GM23338 (cell line): ENCODE measurements around the gene ADPRHL1. TPM values are rescaled to one million over a fixed set of nuclear protein-coding genes. Genes with fewer than 3 reads are reported as not detected.
A peak's percentile ranks its signal among the peaks of the same experiment; 100 is the strongest.

Experiments used
- ATAC-seq: fragments of 200-7000 bp; cut with Tn5 transposase; 3 replicates; pipeline ENCODE4 v1.9.1; 2020
- DNase-seq: peaks from one replicate; pipeline ENCODE4 v3.0.0-alpha.2; 2015; ENCODE audit warnings: low spot score
- H2AFZ ChIP-seq: fragments of 200-600 bp; sonication (generic); 2 replicates; pipeline ENCODE4 v1.8.0; 2016; ENCODE audit warnings: antibody characterized with exemption, mild to moderate bottlenecking, moderate library complexity
- H3F3A ChIP-seq: fragments of 200-600 bp; sonication (generic); replicated peaks from 2 replicates; pipeline ENCODE4 v1.8.0; 2017; ENCODE audit warnings: antibody characterized with exemption, mixed run types, low read depth
- H3K27ac ChIP-seq: fragments of 200-600 bp; sonication (generic); 2 replicates; pipeline ENCODE4 v1.6.1; 2016; ENCODE audit warnings: low read depth
- H3K27me3 ChIP-seq: fragments of 200-600 bp; sonication (generic); 2 replicates; pipeline ENCODE4 v1.8.0; 2016; ENCODE audit warnings: mild to moderate bottlenecking, mixed run types, moderate library complexity; ENCODE audit not compliant: insufficient read depth
- H3K36me3 ChIP-seq: fragments of 200-600 bp; sonication (generic); 2 replicates; pipeline ENCODE4 v1.8.0; 2016; ENCODE audit warnings: mild to moderate bottlenecking; ENCODE audit not compliant: insufficient read depth
- H3K4me1 ChIP-seq: fragments of 200-600 bp; sonication (generic); 2 replicates; pipeline ENCODE4 v1.8.0; 2016; ENCODE audit warnings: mild to moderate bottlenecking, moderate library complexity; ENCODE audit not compliant: insufficient read depth
- H3K4me2 ChIP-seq: fragments of 200-600 bp; sonication (generic); 2 replicates; pipeline ENCODE4 v1.7.1; 2017; ENCODE audit warnings: mixed run types
- H3K4me3 ChIP-seq: fragments of 200-600 bp; sonication (generic); 2 replicates; pipeline ENCODE4 v1.6.1; 2016; ENCODE audit warnings: mixed run types
- H3K79me2 ChIP-seq: fragments of 200-600 bp; sonication (generic); replicated peaks from 2 replicates; pipeline ENCODE4 v1.8.0; 2017; ENCODE audit warnings: mild to moderate bottlenecking; ENCODE audit not compliant: insufficient read depth
- H3K9me2 ChIP-seq: fragments of 200-600 bp; sonication (generic); 2 replicates; pipeline ENCODE4 v1.8.0; 2017; ENCODE audit not compliant: insufficient read depth
- H4K20me1 ChIP-seq: fragments of 200-600 bp; sonication (generic); replicated peaks from 2 replicates; pipeline ENCODE4 v1.8.0; 2017; ENCODE audit warnings: mild to moderate bottlenecking; ENCODE audit not compliant: insufficient read depth
- H3K27ac Mint-ChIP-seq: 2 replicates; pipeline ENCODE4 v1.8.0; 2020; ENCODE audit warnings: inconsistent platforms, mild to moderate bottlenecking, moderate library complexity, mixed read lengths
- H3K27me3 Mint-ChIP-seq: 3 replicates; pipeline ENCODE4 v1.8.0; 2022; ENCODE audit warnings: low read depth, mild to moderate bottlenecking, moderate library complexity, mixed read lengths, inconsistent platforms; ENCODE audit not compliant: insufficient read depth, poor library complexity
- H3K36me3 Mint-ChIP-seq: 3 replicates; pipeline ENCODE4 v1.8.0; 2021; ENCODE audit warnings: low read depth, mild to moderate bottlenecking, inconsistent platforms, moderate library complexity, mixed read lengths
- H3K4me1 Mint-ChIP-seq: 3 replicates; pipeline ENCODE4 v1.8.0; 2020; ENCODE audit warnings: mild to moderate bottlenecking, inconsistent platforms, mixed read lengths
- H3K4me3 Mint-ChIP-seq: 3 replicates; pipeline ENCODE4 v1.8.0; 2021; ENCODE audit warnings: moderate library complexity, mild to moderate bottlenecking, inconsistent platforms, mixed read lengths
- H3K9me3 Mint-ChIP-seq: 3 replicates; pipeline ENCODE4 v1.8.0; 2020; ENCODE audit warnings: moderate library complexity, mild to moderate bottlenecking, inconsistent platforms, mixed read lengths
- CREB1 ChIP-seq: fragments of 250-450 bp; sonication (Bioruptor Pico); IDR thresholded peaks from 2 replicates; pipeline ENCODE4 v1.5.0; 2020; ENCODE audit warnings: low read depth, mild to moderate bottlenecking, moderate library complexity
- EZH2 ChIP-seq: fragments of 200-600 bp; sonication (generic); IDR thresholded peaks from one replicate; pipeline ENCODE4 v1.8.0; 2017; ENCODE audit warnings: antibody characterized with exemption, mild to moderate bottlenecking, low read depth; ENCODE audit not compliant: unreplicated experiment
- EZH2phosphoT487 ChIP-seq: fragments of 200-600 bp; sonication (generic); IDR thresholded peaks from one replicate; pipeline ENCODE4 v1.8.1; 2018; ENCODE audit warnings: antibody characterized with exemption; ENCODE audit not compliant: unreplicated experiment
- JUNB ChIP-seq: IDR thresholded peaks from one replicate; pipeline ENCODE4 v1.6.1; 2016; ENCODE audit warnings: antibody characterized with exemption; ENCODE audit not compliant: unreplicated experiment
- STAT1 ChIP-seq: IDR thresholded peaks from one replicate; pipeline ENCODE4 v1.6.1; 2016; ENCODE audit warnings: antibody characterized with exemption; ENCODE audit not compliant: unreplicated experiment
- ZNF114 ChIP-seq: fragments of 250-450 bp; sonication (Bioruptor Pico); IDR thresholded peaks from 2 replicates; pipeline ENCODE4 v1.5.0; 2020; ENCODE audit warnings: mild to moderate bottlenecking, moderate library complexity
- ZNF331 ChIP-seq: fragments of 250-450 bp; sonication (Bioruptor Pico); IDR thresholded peaks from 2 replicates; pipeline ENCODE4 v1.5.0; 2020; ENCODE audit warnings: low read depth, mild to moderate bottlenecking, moderate library complexity
- polyA plus RNA-seq: library from polyadenylated mRNA; unstranded; fragments of >200 nt; fragmentation: Nextera tagmentation; extraction: Ambion mirVana; gene quantifications from 2 replicates; pipeline ENCODE4 v1.2.1, GENCODE V29; 2016
- total RNA-seq: library from RNA; depleted of rRNA; stranded (reverse); fragments of >200 nt; shearing (Covaris generic); gene quantifications from 2 replicates; pipeline ENCODE4 v1.2.3, GENCODE V29; 2014
- TF ChIP-seq, protein P1 (sequence below): IDR thresholded peaks from one replicate; pipeline ENCODE4 v1.6.1; 2018; ENCODE audit warnings: antibody characterized with exemption; ENCODE audit not compliant: unreplicated experiment
- TF ChIP-seq, protein P2 (sequence below): fragments of 250-450 bp; sonication (Bioruptor Pico); IDR thresholded peaks from 2 replicates; pipeline ENCODE4 v1.5.0; 2020; ENCODE audit warnings: mild to moderate bottlenecking, moderate library complexity

ADPRHL1 gene
- total and polyA plus RNA-seq, 2 experiments from 2014 or later: 0.80 to 1.0 TPM

DNA sequence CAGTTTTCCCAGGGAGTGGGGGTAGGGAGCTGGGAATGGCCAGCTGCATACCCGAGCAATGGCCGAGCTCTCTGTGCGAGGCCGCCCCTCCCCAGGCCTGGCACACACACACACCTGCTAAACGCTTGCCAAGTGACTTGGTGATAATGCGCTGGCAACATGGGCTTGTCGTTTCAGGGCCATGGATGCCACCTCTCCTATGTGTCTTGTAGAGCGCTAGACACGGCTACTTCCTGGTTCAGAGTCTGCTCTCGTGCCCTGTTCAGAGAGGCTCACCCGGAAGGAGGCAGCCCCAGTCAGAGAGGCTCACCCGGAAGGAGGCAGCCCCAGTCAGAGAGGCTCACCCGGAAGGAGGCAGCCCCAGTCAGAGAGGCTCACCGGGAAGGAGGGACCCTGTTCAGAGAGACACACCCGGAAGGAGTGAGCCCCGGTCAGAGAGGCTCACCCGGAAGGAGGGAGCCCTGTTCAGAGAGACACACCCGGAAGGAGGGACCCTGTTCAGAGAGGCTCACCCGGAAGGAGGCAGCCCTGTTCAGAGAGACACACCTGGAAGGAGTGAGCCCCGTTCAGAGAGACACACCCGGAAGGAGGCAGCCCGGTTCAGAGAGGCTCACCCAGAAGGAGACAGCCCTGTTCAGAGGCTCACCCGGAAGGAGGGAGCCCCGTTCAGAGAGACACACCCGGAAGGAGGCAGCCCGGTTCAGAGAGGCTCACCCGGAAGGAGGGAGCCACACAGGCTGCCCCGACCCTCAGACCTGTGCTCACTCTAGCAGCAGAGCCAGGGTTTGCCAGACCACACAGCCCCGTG lies 4.2 kb downstream of the ADPRHL1 start:
- H3K4me3 Mint-ChIP-seq: no peak overlapping the region
- H3K9me3 Mint-ChIP-seq: no peaks in the 10 kb centered on the region; the same call in 2 of the 3 replicates
- Histone ChIP-seq H3K36me3 (no peaks in the 10 kb centered on the region), H3K27ac (no peak overlapping the region), H3K9me2 (no peaks in the 10 kb centered on the region), H3K4me2 (no peak overlapping the region), H3K4me1 (no peaks in the 10 kb centered on the region), H3K27me3 (no peaks in the 10 kb centered on the region), H4K20me1 (no peaks in the 10 kb centered on the region), H2AFZ (no peak overlapping the region), H3F3A (peaks cover 11% of the 10 kb centered on the region; the same call in 1 of the 2 replicates), H3K4me3 (no peak overlapping the region), H3K79me2 (no peaks in the 10 kb centered on the region)
- H3K36me3 Mint-ChIP-seq: peaks cover 13% of the 10 kb centered on the region
- ATAC-seq: no peak; the same call in 2 of the 3 replicates
- TF ChIP-seq EZH2: no peak
- no peak for TF ChIP-seq CREB1
- no peak for TF ChIP-seq STAT1
- TF ChIP-seq, protein P1, sequence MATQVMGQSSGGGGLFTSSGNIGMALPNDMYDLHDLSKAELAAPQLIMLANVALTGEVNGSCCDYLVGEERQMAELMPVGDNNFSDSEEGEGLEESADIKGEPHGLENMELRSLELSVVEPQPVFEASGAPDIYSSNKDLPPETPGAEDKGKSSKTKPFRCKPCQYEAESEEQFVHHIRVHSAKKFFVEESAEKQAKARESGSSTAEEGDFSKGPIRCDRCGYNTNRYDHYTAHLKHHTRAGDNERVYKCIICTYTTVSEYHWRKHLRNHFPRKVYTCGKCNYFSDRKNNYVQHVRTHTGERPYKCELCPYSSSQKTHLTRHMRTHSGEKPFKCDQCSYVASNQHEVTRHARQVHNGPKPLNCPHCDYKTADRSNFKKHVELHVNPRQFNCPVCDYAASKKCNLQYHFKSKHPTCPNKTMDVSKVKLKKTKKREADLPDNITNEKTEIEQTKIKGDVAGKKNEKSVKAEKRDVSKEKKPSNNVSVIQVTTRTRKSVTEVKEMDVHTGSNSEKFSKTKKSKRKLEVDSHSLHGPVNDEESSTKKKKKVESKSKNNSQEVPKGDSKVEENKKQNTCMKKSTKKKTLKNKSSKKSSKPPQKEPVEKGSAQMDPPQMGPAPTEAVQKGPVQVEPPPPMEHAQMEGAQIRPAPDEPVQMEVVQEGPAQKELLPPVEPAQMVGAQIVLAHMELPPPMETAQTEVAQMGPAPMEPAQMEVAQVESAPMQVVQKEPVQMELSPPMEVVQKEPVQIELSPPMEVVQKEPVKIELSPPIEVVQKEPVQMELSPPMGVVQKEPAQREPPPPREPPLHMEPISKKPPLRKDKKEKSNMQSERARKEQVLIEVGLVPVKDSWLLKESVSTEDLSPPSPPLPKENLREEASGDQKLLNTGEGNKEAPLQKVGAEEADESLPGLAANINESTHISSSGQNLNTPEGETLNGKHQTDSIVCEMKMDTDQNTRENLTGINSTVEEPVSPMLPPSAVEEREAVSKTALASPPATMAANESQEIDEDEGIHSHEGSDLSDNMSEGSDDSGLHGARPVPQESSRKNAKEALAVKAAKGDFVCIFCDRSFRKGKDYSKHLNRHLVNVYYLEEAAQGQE: no peak
- no peak for TF ChIP-seq JUNB
- TF ChIP-seq ZNF114: no peak
- TF ChIP-seq, protein P2, sequence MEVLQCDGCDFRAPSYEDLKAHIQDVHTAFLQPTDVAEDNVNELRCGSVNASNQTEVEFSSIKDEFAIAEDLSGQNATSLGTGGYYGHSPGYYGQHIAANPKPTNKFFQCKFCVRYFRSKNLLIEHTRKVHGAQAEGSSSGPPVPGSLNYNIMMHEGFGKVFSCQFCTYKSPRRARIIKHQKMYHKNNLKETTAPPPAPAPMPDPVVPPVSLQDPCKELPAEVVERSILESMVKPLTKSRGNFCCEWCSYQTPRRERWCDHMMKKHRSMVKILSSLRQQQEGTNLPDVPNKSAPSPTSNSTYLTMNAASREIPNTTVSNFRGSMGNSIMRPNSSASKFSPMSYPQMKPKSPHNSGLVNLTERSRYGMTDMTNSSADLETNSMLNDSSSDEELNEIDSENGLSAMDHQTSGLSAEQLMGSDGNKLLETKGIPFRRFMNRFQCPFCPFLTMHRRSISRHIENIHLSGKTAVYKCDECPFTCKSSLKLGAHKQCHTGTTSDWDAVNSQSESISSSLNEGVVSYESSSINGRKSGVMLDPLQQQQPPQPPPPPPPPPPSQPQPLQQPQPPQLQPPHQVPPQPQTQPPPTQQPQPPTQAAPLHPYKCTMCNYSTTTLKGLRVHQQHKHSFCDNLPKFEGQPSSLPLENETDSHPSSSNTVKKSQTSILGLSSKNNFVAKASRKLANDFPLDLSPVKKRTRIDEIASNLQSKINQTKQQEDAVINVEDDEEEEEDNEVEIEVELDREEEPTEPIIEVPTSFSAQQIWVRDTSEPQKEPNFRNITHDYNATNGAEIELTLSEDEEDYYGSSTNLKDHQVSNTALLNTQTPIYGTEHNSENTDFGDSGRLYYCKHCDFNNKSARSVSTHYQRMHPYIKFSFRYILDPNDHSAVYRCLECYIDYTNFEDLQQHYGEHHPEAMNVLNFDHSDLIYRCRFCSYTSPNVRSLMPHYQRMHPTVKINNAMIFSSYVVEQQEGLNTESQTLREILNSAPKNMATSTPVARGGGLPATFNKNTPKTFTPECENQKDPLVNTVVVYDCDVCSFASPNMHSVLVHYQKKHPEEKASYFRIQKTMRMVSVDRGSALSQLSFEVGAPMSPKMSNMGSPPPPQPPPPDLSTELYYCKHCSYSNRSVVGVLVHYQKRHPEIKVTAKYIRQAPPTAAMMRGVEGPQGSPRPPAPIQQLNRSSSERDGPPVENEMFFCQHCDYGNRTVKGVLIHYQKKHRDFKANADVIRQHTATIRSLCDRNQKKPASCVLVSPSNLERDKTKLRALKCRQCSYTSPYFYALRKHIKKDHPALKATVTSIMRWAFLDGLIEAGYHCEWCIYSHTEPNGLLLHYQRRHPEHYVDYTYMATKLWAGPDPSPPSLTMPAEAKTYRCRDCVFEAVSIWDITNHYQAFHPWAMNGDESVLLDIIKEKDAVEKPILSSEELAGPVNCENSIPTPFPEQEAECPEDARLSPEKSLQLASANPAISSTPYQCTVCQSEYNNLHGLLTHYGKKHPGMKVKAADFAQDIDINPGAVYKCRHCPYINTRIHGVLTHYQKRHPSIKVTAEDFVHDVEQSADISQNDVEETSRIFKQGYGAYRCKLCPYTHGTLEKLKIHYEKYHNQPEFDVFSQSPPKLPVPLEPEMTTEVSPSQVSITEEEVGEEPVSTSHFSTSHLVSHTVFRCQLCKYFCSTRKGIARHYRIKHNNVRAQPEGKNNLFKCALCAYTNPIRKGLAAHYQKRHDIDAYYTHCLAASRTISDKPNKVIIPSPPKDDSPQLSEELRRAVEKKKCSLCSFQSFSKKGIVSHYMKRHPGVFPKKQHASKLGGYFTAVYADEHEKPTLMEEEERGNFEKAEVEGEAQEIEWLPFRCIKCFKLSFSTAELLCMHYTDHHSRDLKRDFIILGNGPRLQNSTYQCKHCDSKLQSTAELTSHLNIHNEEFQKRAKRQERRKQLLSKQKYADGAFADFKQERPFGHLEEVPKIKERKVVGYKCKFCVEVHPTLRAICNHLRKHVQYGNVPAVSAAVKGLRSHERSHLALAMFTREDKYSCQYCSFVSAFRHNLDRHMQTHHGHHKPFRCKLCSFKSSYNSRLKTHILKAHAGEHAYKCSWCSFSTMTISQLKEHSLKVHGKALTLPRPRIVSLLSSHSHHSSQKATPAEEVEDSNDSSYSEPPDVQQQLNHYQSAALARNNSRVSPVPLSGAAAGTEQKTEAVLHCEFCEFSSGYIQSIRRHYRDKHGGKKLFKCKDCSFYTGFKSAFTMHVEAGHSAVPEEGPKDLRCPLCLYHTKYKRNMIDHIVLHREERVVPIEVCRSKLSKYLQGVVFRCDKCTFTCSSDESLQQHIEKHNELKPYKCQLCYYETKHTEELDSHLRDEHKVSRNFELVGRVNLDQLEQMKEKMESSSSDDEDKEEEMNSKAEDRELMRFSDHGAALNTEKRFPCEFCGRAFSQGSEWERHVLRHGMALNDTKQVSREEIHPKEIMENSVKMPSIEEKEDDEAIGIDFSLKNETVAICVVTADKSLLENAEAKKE (CRISPR knock-in tag): no peak
- TF ChIP-seq EZH2phosphoT487: no peak
- TF ChIP-seq ZNF331 (CRISPR knock-in tag): no peak
- peaks cover 5% of the 10 kb centered on the region for H3K27me3 Mint-ChIP-seq
- H3K27ac Mint-ChIP-seq: peak overlapping the region; percentile 75; the same call in 1 of the 2 replicates
- peaks cover 4% of the 10 kb centered on the region; the same call in 1 of the 3 replicates for H3K4me1 Mint-ChIP-seq
- DNase-seq: no peak
